Heart left ventricle (tissue), 16 donors: ENCODE results near the gene PATE2. TPM values are rescaled to one million over a fixed set of nuclear protein-coding genes. Genes with fewer than 3 reads are reported as not detected.

ENCODE experiments used
- ATAC-seq, 4 donors: fragments of 200-7000 bp; cut with Tn5 transposase; one replicate each; pipeline ENCODE4 v1.9.1; 2020 to 2022; ENCODE audit warnings: moderate library complexity in 4 of 4, mild to moderate bottlenecking in 3 of 4, moderate number of reproducible peaks in 1 of 4
- DNase-seq, 5 donors: peaks; one replicate each; pipeline ENCODE4 v3.0.0-alpha.2; 2020
- H3K27ac ChIP-seq, 12 donors: fragments of 200-600 bp; sonication (generic) in 4 of 12; one replicate each; pipeline versions ENCODE4 v1.5.0 to v1.8.0; 2016 to 2022; ENCODE audit warnings: mild to moderate bottlenecking in 2 of 12
- H3K27me3 ChIP-seq, 9 donors: fragments of 200-600 bp; sonication (generic) in 2 of 9; one replicate each; pipeline versions ENCODE4 v1.5.1 to v1.8.0; 2016 to 2022; ENCODE audit warnings: mild to moderate bottlenecking in 3 of 9
- H3K36me3 ChIP-seq, 9 donors: fragments of 200-600 bp; sonication (generic) in 2 of 9; one replicate each; pipeline versions ENCODE4 v1.5.0 to v1.8.0; 2018 to 2022; ENCODE audit warnings: mild to moderate bottlenecking in 2 of 9
- H3K4me1 ChIP-seq, 12 donors: fragments of 200-600 bp; sonication (generic) in 4 of 12; one replicate each; pipeline versions ENCODE4 v1.5.0 to v1.8.0; 2016 to 2022; ENCODE audit warnings: mild to moderate bottlenecking in 3 of 12
- H3K4me3 ChIP-seq, 12 donors: fragments of 200-600 bp; sonication (generic) in 4 of 12; one replicate each; pipeline versions ENCODE4 v1.5.0 to v1.8.0; 2017 to 2022; ENCODE audit warnings: mild to moderate bottlenecking in 9 of 12, moderate library complexity in 4 of 12
- H3K9me3 ChIP-seq, 12 donors: fragments of 200-600 bp; sonication (generic) in 4 of 12; one replicate each; pipeline versions ENCODE4 v1.5.0 to v1.8.0; 2016 to 2022; ENCODE audit warnings: mild to moderate bottlenecking in 1 of 12
- CTCF ChIP-seq, 12 donors: fragments of 200-600 bp; sonication (generic) in 4 of 12; IDR thresholded peaks; one replicate each; pipeline versions ENCODE4 v1.5.0 to v1.8.0; 2018 to 2022; ENCODE audit warnings: antibody characterized with exemption in 12 of 12, mild to moderate bottlenecking in 5 of 12
- POLR2A ChIP-seq, 2 donors: fragments of 450-650 bp; IDR thresholded peaks; one replicate each; pipeline ENCODE4 v1.6.1; 2017; ENCODE audit warnings: antibody characterized with exemption in 2 of 2, mild to moderate bottlenecking in 2 of 2, moderate library complexity in 2 of 2
- WGBS, 4 donors: extraction: QIAGEN DNeasy Blood & Tissue Kit in 2 of 4; methylation state at CpG; one replicate each; pipeline versions ENCODE4 v1.1.5 to v1.1.7; 2013 to 2018; 5-methylcytosine and 5-hydroxymethylcytosine counted together
- intact Hi-C, 10 donors: fragments of 100-400 bp; cut with DNase I; formaldehyde crosslinking; loops; one replicate each; pipeline versions ENCODE4 v1.11.1 to v1.14.2; 2022
- polyA plus RNA-seq, 2 donors: library from polyadenylated mRNA; stranded (reverse); fragments of 200-250 nt; gene quantifications; one replicate each; pipeline ENCODE4 v1.2.3, GENCODE V29; 2013
- total RNA-seq, 9 donors: library from RNA; depleted of rRNA in 2 of 9; stranded (reverse); fragments of >200 nt in 2 of 9; fragmentation: NEBNext Ultra II Directional in 3 of 9; extraction: Animal tissue kit (Norgen Biotek cat#: 25700) in 3 of 9; gene quantifications; one replicate each; pipeline versions ENCODE4 v1.1.0 to v1.2.4, GENCODE V29; 2016 to 2023
- donor health status: ischemic (EF 13 %, LVEDD 7.1; RV severe dilation, severe dysfunction).
- donor health status: healthy with polysubstance abuse.
- donor health status: DM: no; HTN: yes; CAD: no.
- donor health status: DM: no; HTN: no; CAD: no.
- donor health status: ischemic (EF 25% LVEDD 6.9; RV normal size, moderate dysfunction).
- donor health status: ischemic (EF 25% LVEDD 5.7; RV mildly dilated, moderate dysfunction).
- donor health status: healthy.
- donor health status: DM: yes; HTN: yes; CAD: no.
- donor health status: ischemic (EF 35%, LVEDD 5.7; RV mildly dilated, moderate dysfunction).
- donor health status: nonischemic (EF 11% LVEDD 7.7; RV severe dilation, severe dysfunction).
- donor health status: DM: yes; HTN: yes; CAD: no.
- donor health status: PGD.
- donor health status: ischemic (EF 29% LVEDD 5.4; RV normal size, mild dysfunction).
- donor health status: nonischemic (EF 23%, LVEDD 6.1; RV moderate dilation, normal function).

The PATE2 gene
- total and polyA plus RNA-seq, 11 donors: not detected

- no peak overlapping the region for H3K4me3 ChIP-seq
- H3K9me3 ChIP-seq: no peaks in the 10 kb centered on the region
- no peaks in the 10 kb centered on the region for H3K36me3 ChIP-seq
- H3K27me3 ChIP-seq: peaks cover 0 to 12% (median 0%) of the 10 kb centered on the region in 9 donors
- intact Hi-C loops: no loop called here
- 27 to 44% (median 35%) methylated on average over 10 of the region's 10 CpGs for WGBS, 4 donors
- no peak for DNase-seq
- TF ChIP-seq CTCF (IDR thresholded peaks at IDR 0.05) (no peak), POLR2A (IDR thresholded peaks at IDR 0.05) (no peak)
- no peak for ATAC-seq
- H3K4me1 ChIP-seq: no peaks in the 10 kb centered on the region
- H3K27ac ChIP-seq: no peak overlapping the region
Observed at GRCh38 chr11:125768336-125769046, 10.1 kb downstream of the PATE2 start.

GRCh38 chr11:125766251-125766650 lies 12.4 kb downstream of the PATE2 start:
- no peaks in the 10 kb centered on the region for H3K36me3 ChIP-seq
- no peaks in the 10 kb centered on the region for H3K4me1 ChIP-seq
- DNase-seq: no peak
- H3K27ac ChIP-seq: no peak overlapping the region
- intact Hi-C loops: no loop called here
- H3K27me3 ChIP-seq: peaks cover 0 to 12% (median 0%) of the 10 kb centered on the region in 9 donors
- 58 to 73% (median 67%) methylated on average over 1 of the region's 1 CpG for WGBS, 4 donors
- TF ChIP-seq CTCF (IDR thresholded peaks at IDR 0.05) (no peak), POLR2A (IDR thresholded peaks at IDR 0.05) (no peak)
- no peak overlapping the region for H3K4me3 ChIP-seq
- no peaks in the 10 kb centered on the region for H3K9me3 ChIP-seq
- no peak for ATAC-seq

GRCh38 chr11:125763483-125763882 lies 15.1 kb downstream of the PATE2 start:
- no peak for DNase-seq
- 74 to 91% (median 83%) methylated on average over 2 of the region's 2 CpGs for WGBS, 4 donors
- no peak for TF ChIP-seq CTCF (IDR thresholded peaks at IDR 0.05)
- TF ChIP-seq POLR2A (IDR thresholded peaks at IDR 0.05): no peak
- no peaks in the 10 kb centered on the region for H3K36me3 ChIP-seq
- H3K4me3 ChIP-seq: no peak overlapping the region
- H3K27me3 ChIP-seq: peaks cover 0 to 11% (median 0%) of the 10 kb centered on the region in 9 donors
- no peaks in the 10 kb centered on the region for H3K4me1 ChIP-seq
- H3K27ac ChIP-seq: no peak overlapping the region
- peaks cover 0 to 10% (median 0%) of the 10 kb centered on the region in 12 donors for H3K9me3 ChIP-seq
- ATAC-seq: no peak
- intact Hi-C loops: no loop called here

- ATAC-seq: no peak
- TF ChIP-seq POLR2A (IDR thresholded peaks at IDR 0.05) (no peak), CTCF (IDR thresholded peaks at IDR 0.05) (no peak)
- peaks cover 0 to 19% (median 0%) of the 10 kb centered on the region in 12 donors for H3K9me3 ChIP-seq
- 84 to 87% (median 85%) methylated on average over 1 of the region's 1 CpG for WGBS, 4 donors
- no peak for DNase-seq
- H3K36me3 ChIP-seq: no peaks in the 10 kb centered on the region
- no peaks in the 10 kb centered on the region for H3K4me1 ChIP-seq
- H3K27ac ChIP-seq: no peak overlapping the region
- peaks cover 0 to 7% (median 0%) of the 10 kb centered on the region in 9 donors for H3K27me3 ChIP-seq
- H3K4me3 ChIP-seq: no peak overlapping the region
- intact Hi-C loops: no loop called here
Observed at GRCh38 chr11:125762445-125762844, 16.2 kb downstream of the PATE2 start.
